Tibial artery (tissue), 4 donors: ENCODE data around the gene ZNF45.

Source experiments
- DNase-seq, 2 donors: peaks; one replicate each; pipeline ENCODE4 v3.0.0-alpha.2; 2019
- H3K27ac ChIP-seq, 2 donors: fragments of 200-600 bp; sonication (generic) in 1 of 2; 1 replicate in 1 of 2; 2 replicates in 1 of 2; pipeline ENCODE4 v1.5.1; 2018 to 2019; ENCODE audit warnings: mild to moderate bottlenecking in 1 of 2
- H3K27me3 ChIP-seq, 2 donors: fragments of 200-600 bp; sonication (generic) in 1 of 2; one replicate each; pipeline versions ENCODE4 v1.5.1 to v1.6.0; 2016 to 2019
- H3K36me3 ChIP-seq, 3 donors: fragments of 200-600 bp; sonication (generic) in 2 of 3; one replicate each; pipeline ENCODE4 v1.5.1; 2016 to 2019; ENCODE audit warnings: mild to moderate bottlenecking in 2 of 3
- H3K4me1 ChIP-seq, 4 donors: fragments of 200-600 bp; sonication (generic) in 2 of 4; 1 replicate in 3 of 4; 2 replicates in 1 of 4; pipeline ENCODE4 v1.5.1; 2016 to 2019
- H3K4me3 ChIP-seq, 2 donors: fragments of 200-600 bp; sonication (generic) in 1 of 2; 1 replicate in 1 of 2; 2 replicates in 1 of 2; pipeline ENCODE4 v1.5.1; 2018 to 2019; ENCODE audit warnings: mild to moderate bottlenecking in 2 of 2
- H3K9me3 ChIP-seq, 3 donors: fragments of 200-600 bp; sonication (generic) in 1 of 3; one replicate each; pipeline ENCODE4 v1.5.1; 2016 to 2019
- CTCF ChIP-seq, 2 experiments: fragments of 200-600 bp in 1 of 2; fragments of 450-650 bp in 1 of 2; IDR thresholded peaks; one replicate each; pipeline ENCODE4 v1.5.1; 2017 to 2019; ENCODE audit warnings: antibody characterized with exemption in 2 of 2, mild to moderate bottlenecking in 1 of 2, moderate library complexity in 1 of 2
- intact Hi-C: fragments of 100-400 bp; cut with DNase I; formaldehyde crosslinking; loops from one replicate; pipeline ENCODE4 v1.15.0; 2023; ENCODE audit warnings: low total_unique reads

The ZNF45 gene

GRCh38 chr19:43906774-43907173 is 28.3 kb downstream of the ZNF45 start:
- no peak overlapping the region for H3K4me3 ChIP-seq
- H3K27ac ChIP-seq = no peak overlapping the region
- intact Hi-C loops = no loop called here
- no peak for TF ChIP-seq CTCF (IDR thresholded peaks at IDR 0.05)
- peaks cover 0 to 41% (median 19%) of the 10 kb centered on the region in 3 donors for H3K36me3 ChIP-seq
- H3K27me3 ChIP-seq = no peaks in the 10 kb centered on the region
- DNase-seq = no peak
- H3K9me3 ChIP-seq = peaks cover 7 to 93% (median 84%) of the 10 kb centered on the region in 3 donors
- no peaks in the 10 kb centered on the region for H3K4me1 ChIP-seq

- H3K4me3 ChIP-seq = no peak overlapping the region
- peaks cover 0 to 4% (median 0%) of the 10 kb centered on the region in 4 donors for H3K4me1 ChIP-seq
- H3K36me3 ChIP-seq = peaks cover 0 to 38% (median 10%) of the 10 kb centered on the region in 3 donors
- no peaks in the 10 kb centered on the region for H3K27me3 ChIP-seq
- H3K9me3 ChIP-seq = peaks cover 7 to 87% (median 80%) of the 10 kb centered on the region in 3 donors
- no peak overlapping the region for H3K27ac ChIP-seq
- TF ChIP-seq CTCF (IDR thresholded peaks at IDR 0.05) = no peak
- intact Hi-C loops = no loop called here
- DNase-seq = no peak
Measured at GRCh38 chr19:43905897-43906296, 29.2 kb downstream of the ZNF45 start.

- no peaks in the 10 kb centered on the region for H3K27me3 ChIP-seq
- peaks cover 0 to 5% (median 0%) of the 10 kb centered on the region in 4 donors for H3K4me1 ChIP-seq
- no peak overlapping the region for H3K4me3 ChIP-seq
- intact Hi-C loops = no loop called here
- peaks cover 0 to 33% (median 15%) of the 10 kb centered on the region in 3 donors for H3K36me3 ChIP-seq
- no peak for TF ChIP-seq CTCF (IDR thresholded peaks at IDR 0.05)
- H3K9me3 ChIP-seq = peaks cover 0 to 80% (median 64%) of the 10 kb centered on the region in 3 donors
- DNase-seq = no peak
- no peak overlapping the region for H3K27ac ChIP-seq
Measured at GRCh38 chr19:43902399-43902798, 32.7 kb downstream of the ZNF45 start.

GRCh38 chr19:43901395-43902390 is 33.4 kb downstream of the ZNF45 start:
- intact Hi-C loops = no loop called here
- Histone ChIP-seq H3K4me3 (peak overlapping the region; percentile 44 to 47), H3K9me3 (peaks cover 0 to 80% (median 62%) of the 10 kb centered on the region in 3 donors)

More at GRCh38 chr19:43901395-43902390, 33.4 kb downstream of the ZNF45 start:
- TF ChIP-seq CTCF (IDR thresholded peaks at IDR 0.05) = no peak
- Histone ChIP-seq H3K36me3 (peaks cover 4 to 37% (median 21%) of the 10 kb centered on the region in 3 donors), H3K4me1 (peaks cover 0 to 5% (median 0%) of the 10 kb centered on the region in 4 donors), H3K27ac (no peak overlapping the region), H3K27me3 (no peaks in the 10 kb centered on the region)
- DNase-seq = peak; percentile 57 to 80
